Astrocyte (in vitro differentiated cells and primary cell): ENCODE results near the gene LEPROT.

Experiments
- EZH2 ChIP-seq: IDR thresholded peaks from 2 replicates; pipeline ENCODE4 v1.6.1; 2012; ENCODE audit warnings: mild to moderate bottlenecking, low read length, inconsistent platforms; ENCODE audit not compliant: insufficient read depth
- TF ChIP-seq, protein P1 (sequence below): IDR thresholded peaks from 2 replicates; pipeline ENCODE4 v1.5.1; 2011; ENCODE audit warnings: low read depth, mild to moderate bottlenecking, inconsistent platforms, low read length, moderate library complexity; ENCODE audit not compliant: insufficient read depth

DNA sequence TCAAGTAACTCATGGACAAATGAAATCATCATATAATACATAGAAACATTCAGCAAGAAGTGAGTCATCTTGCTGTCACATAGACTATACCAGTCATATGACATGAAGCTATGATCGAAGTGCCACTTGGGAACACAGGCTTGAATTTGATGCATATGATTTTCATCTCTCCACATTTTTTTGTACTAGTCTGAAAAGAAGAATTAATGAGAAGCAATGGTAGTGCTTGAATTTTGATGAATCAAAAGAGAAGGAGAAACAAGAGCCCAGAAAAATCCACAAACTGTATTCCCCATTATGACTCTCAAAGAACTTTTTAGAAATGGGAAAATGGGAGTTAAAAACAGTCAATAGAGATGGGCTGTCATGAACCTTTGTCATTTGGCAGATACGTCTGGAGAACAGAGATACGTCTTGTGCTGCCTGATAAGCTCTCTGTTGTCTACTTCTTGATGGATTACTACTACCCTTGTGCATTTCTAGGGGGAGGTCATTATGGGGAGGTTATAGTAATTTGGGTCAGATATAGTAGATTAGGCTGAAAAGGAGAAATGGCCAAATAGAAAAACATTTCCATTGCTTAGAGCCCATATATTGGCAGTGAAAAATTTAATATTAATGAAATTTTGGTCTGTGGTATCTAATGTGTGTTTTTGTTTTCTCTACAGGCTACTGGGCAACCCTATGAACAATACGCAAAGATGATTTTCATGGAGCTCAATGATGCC is 8.0 kb upstream of the LEPROT start:
- TF ChIP-seq, protein P1, sequence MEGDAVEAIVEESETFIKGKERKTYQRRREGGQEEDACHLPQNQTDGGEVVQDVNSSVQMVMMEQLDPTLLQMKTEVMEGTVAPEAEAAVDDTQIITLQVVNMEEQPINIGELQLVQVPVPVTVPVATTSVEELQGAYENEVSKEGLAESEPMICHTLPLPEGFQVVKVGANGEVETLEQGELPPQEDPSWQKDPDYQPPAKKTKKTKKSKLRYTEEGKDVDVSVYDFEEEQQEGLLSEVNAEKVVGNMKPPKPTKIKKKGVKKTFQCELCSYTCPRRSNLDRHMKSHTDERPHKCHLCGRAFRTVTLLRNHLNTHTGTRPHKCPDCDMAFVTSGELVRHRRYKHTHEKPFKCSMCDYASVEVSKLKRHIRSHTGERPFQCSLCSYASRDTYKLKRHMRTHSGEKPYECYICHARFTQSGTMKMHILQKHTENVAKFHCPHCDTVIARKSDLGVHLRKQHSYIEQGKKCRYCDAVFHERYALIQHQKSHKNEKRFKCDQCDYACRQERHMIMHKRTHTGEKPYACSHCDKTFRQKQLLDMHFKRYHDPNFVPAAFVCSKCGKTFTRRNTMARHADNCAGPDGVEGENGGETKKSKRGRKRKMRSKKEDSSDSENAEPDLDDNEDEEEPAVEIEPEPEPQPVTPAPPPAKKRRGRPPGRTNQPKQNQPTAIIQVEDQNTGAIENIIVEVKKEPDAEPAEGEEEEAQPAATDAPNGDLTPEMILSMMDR = no peak
- TF ChIP-seq EZH2 = no peak
